ENCODE results near the gene TMEM106C.

- TF ChIP-seq NFIC (IDR thresholded peaks at IDR 0.05) = no peak
- TF ChIP-seq MAX (IDR thresholded peaks at IDR 0.05) = no peak
Observed at GRCh38 chr12:47980779-47981495, 17.5 kb downstream of the TMEM106C start.

All from Ishikawa (cell line).